ENCODE data around the gene MYOF.

MYOF gene

DNA sequence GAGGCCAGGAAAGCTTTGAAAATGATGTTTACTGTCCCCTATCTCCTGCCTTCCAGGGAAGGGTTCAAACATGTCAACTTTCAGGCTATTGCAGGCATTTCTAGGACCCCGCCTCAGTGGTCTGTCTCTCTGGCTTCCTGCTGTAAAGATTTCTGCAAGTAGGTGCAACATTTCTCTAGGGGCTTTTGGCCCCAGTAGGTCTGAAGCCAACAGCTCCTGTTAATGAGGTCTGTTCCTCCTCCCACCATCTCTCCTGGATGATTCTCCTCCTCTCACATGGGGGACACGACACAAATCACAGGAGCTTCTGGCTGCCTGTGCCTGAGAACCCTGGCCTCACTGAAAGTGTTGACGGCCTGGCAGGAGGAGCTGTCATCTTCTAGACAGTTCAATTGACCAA is 214.1 kb downstream of the MYOF start:
- no peak overlapping the region for H2BK15ac ChIP-seq (ENCODE audit: low read depth, poor library complexity, severe bottlenecking)

DNA sequence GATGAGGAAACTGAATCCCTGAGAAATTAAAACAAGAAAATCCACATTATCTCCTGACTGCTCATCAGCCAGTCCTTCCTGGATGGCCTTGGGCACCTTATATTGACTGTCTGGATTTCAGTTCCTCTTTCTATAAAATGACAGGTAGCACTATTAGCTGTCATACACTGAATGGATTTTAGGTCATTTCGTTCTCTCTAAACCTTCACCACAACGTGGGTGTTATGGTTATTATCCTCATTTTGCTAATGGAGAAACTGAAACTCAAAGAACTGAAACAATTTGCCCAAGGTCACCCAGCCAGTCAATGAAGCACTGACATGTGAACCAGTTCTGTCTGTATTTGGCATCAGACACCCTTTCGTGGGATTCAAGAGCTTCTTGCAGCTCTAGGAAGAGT is 214.6 kb downstream of the MYOF start:
- no peak overlapping the region for H3K4me2 ChIP-seq (ENCODE audit: low read length, poor library complexity, severe bottlenecking)
- H2BK5ac ChIP-seq (ENCODE audit: low read depth, low read length, poor library complexity, severe bottlenecking): no peak overlapping the region
- H2AK5ac ChIP-seq (ENCODE audit: low read length, severe bottlenecking): no peak overlapping the region
- H3K9me3 ChIP-seq (ENCODE audit: control insufficient read depth, low read length): peaks cover 9% of the 10 kb centered on the region
- H3K4me1 ChIP-seq (ENCODE audit: control insufficient read depth, insufficient read depth, low read depth, low read length): no peaks in the 10 kb centered on the region
- no peak overlapping the region for H3K4ac ChIP-seq (ENCODE audit: low read depth in 1 of 2, low read length in 2 of 2)
- H2BK12ac ChIP-seq (ENCODE audit: low read length in 2 of 2): no peak overlapping the region
- no peak overlapping the region for H3K9ac ChIP-seq (ENCODE audit: low read length)
- H3K14ac ChIP-seq (ENCODE audit: low read length in 2 of 2): no peak overlapping the region
- H2AFZ ChIP-seq (ENCODE audit: low read depth, low read length): no peak overlapping the region
- H3K27ac ChIP-seq (ENCODE audit: low read length, poor library complexity, severe bottlenecking): no peak overlapping the region
- H3K23ac ChIP-seq (ENCODE audit: low read length in 2 of 2): no peak overlapping the region
- no peak overlapping the region for H2BK15ac ChIP-seq (ENCODE audit: low read depth, poor library complexity, severe bottlenecking)
- H3K36me3 ChIP-seq (ENCODE audit: control insufficient read depth in 1 of 2, insufficient read depth in 2 of 2, low read depth in 1 of 2, low read length in 2 of 2): no peaks in the 10 kb centered on the region
- WGBS: 57% methylated on average over 3 of the region's 3 CpGs
- H3K27me3 ChIP-seq (ENCODE audit: control insufficient read depth in 1 of 2, insufficient read depth in 1 of 2, low read length in 2 of 2): peaks cover 5 to 15% of the 10 kb centered on the region in 2 experiments
- DNase-seq: no peak
- no peak overlapping the region for H4K91ac ChIP-seq (ENCODE audit: low read length)
- no peak overlapping the region for H2BK120ac ChIP-seq (ENCODE audit: low read depth, low read length)
- H3K18ac ChIP-seq (ENCODE audit: low read depth in 1 of 2, low read length in 2 of 2): no peak overlapping the region
- H4K8ac ChIP-seq (ENCODE audit: low read length): no peak overlapping the region
- H3K4me3 ChIP-seq (ENCODE audit: insufficient read depth in 1 of 2, low read depth in 1 of 2, low read length in 2 of 2): no peak overlapping the region
- H3K79me1 ChIP-seq (replicated peaks; ENCODE audit: low read length, poor library complexity, severe bottlenecking): no peaks in the 10 kb centered on the region

More for the DNA sequence above, 214.1 kb downstream of the MYOF start:
- WGBS: 30% methylated on average over 3 of the region's 3 CpGs
- H2BK5ac ChIP-seq (ENCODE audit: low read depth, low read length, poor library complexity, severe bottlenecking): no peak overlapping the region
- no peak overlapping the region for H3K18ac ChIP-seq (ENCODE audit: low read depth in 1 of 2, low read length in 2 of 2)
- H3K9me3 ChIP-seq (ENCODE audit: control insufficient read depth, low read length): peaks cover 9% of the 10 kb centered on the region
- H3K79me1 ChIP-seq (replicated peaks; ENCODE audit: low read length, poor library complexity, severe bottlenecking): no peaks in the 10 kb centered on the region
- H3K36me3 ChIP-seq (ENCODE audit: control insufficient read depth in 1 of 2, insufficient read depth in 2 of 2, low read depth in 1 of 2, low read length in 2 of 2): no peaks in the 10 kb centered on the region
- no peak overlapping the region for H2AK5ac ChIP-seq (ENCODE audit: low read length, severe bottlenecking)
- no peak overlapping the region for H3K9ac ChIP-seq (ENCODE audit: low read length)
- no peak overlapping the region for H2BK12ac ChIP-seq (ENCODE audit: low read length in 2 of 2)
- H2BK120ac ChIP-seq (ENCODE audit: low read depth, low read length): no peak overlapping the region
- no peak overlapping the region for H3K4me3 ChIP-seq (ENCODE audit: insufficient read depth in 1 of 2, low read depth in 1 of 2, low read length in 2 of 2)
- no peak overlapping the region for H3K14ac ChIP-seq (ENCODE audit: low read length in 2 of 2)
- H4K8ac ChIP-seq (ENCODE audit: low read length): no peak overlapping the region
- no peak overlapping the region for H3K4me2 ChIP-seq (ENCODE audit: low read length, poor library complexity, severe bottlenecking)
- no peaks in the 10 kb centered on the region for H3K4me1 ChIP-seq (ENCODE audit: control insufficient read depth, insufficient read depth, low read depth, low read length)
- H4K91ac ChIP-seq (ENCODE audit: low read length): no peak overlapping the region
- H2AFZ ChIP-seq (ENCODE audit: low read depth, low read length): no peak overlapping the region
- DNase-seq: no peak
- no peak overlapping the region for H3K23ac ChIP-seq (ENCODE audit: low read length in 2 of 2)
- H3K27ac ChIP-seq (ENCODE audit: low read length, poor library complexity, severe bottlenecking): no peak overlapping the region
- no peak overlapping the region for H3K4ac ChIP-seq (ENCODE audit: low read depth in 1 of 2, low read length in 2 of 2)
- peaks cover 5 to 18% of the 10 kb centered on the region in 2 experiments for H3K27me3 ChIP-seq (ENCODE audit: control insufficient read depth in 1 of 2, insufficient read depth in 1 of 2, low read length in 2 of 2)

DNA sequence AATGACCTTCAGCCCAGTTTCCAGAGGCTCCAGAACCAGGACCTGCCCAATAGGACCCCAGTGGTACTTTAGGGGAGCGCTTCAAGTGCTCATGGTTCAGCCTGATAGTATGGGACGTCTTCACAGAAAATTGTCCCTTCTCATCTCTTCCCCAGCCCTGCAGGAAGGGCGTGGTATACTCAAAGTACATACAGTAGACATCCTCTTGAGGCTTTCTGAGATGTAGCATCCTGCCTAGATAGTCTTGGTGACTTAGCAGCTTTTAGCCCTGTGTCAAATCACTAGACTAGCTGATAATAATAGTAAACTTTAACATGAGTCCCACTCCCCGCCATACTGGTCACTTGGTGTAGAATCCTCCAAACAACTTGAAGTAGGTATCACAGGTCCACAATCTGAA is 215.3 kb downstream of the MYOF start:
- no peaks in the 10 kb centered on the region for H3K79me1 ChIP-seq (replicated peaks; ENCODE audit: low read length, poor library complexity, severe bottlenecking)
- no peak overlapping the region for H3K9ac ChIP-seq (ENCODE audit: low read length)
- no peak overlapping the region for H2AFZ ChIP-seq (ENCODE audit: low read depth, low read length)
- H2BK5ac ChIP-seq (ENCODE audit: low read depth, low read length, poor library complexity, severe bottlenecking): no peak overlapping the region
- peaks cover 9% of the 10 kb centered on the region for H3K9me3 ChIP-seq (ENCODE audit: control insufficient read depth, low read length)
- no peak overlapping the region for H4K91ac ChIP-seq (ENCODE audit: low read length)
- H3K36me3 ChIP-seq (ENCODE audit: control insufficient read depth in 1 of 2, insufficient read depth in 2 of 2, low read depth in 1 of 2, low read length in 2 of 2): no peaks in the 10 kb centered on the region
- no peak for DNase-seq
- no peak overlapping the region for H2BK120ac ChIP-seq (ENCODE audit: low read depth, low read length)
- H3K18ac ChIP-seq (ENCODE audit: low read depth in 1 of 2, low read length in 2 of 2): no peak overlapping the region
- H3K4me3 ChIP-seq (ENCODE audit: insufficient read depth in 1 of 2, low read depth in 1 of 2, low read length in 2 of 2): no peak overlapping the region
- H3K4me1 ChIP-seq (ENCODE audit: control insufficient read depth, insufficient read depth, low read depth, low read length): no peaks in the 10 kb centered on the region
- no peak overlapping the region for H3K4ac ChIP-seq (ENCODE audit: low read depth in 1 of 2, low read length in 2 of 2)
- no peak overlapping the region for H3K23ac ChIP-seq (ENCODE audit: low read length in 2 of 2)
- H2BK12ac ChIP-seq (ENCODE audit: low read length in 2 of 2): no peak overlapping the region
- no peak overlapping the region for H3K27ac ChIP-seq (ENCODE audit: low read length, poor library complexity, severe bottlenecking)
- no peak overlapping the region for H3K4me2 ChIP-seq (ENCODE audit: low read length, poor library complexity, severe bottlenecking)
- H3K27me3 ChIP-seq (ENCODE audit: control insufficient read depth in 1 of 2, insufficient read depth in 1 of 2, low read length in 2 of 2): peaks cover 5 to 15% of the 10 kb centered on the region in 2 experiments
- H4K8ac ChIP-seq (ENCODE audit: low read length): no peak overlapping the region
- 82% methylated on average over 4 of the region's 4 CpGs for WGBS
- H3K14ac ChIP-seq (ENCODE audit: low read length in 2 of 2): no peak overlapping the region
- no peak overlapping the region for H2BK15ac ChIP-seq (ENCODE audit: low read depth, poor library complexity, severe bottlenecking)
- no peak overlapping the region for H2AK5ac ChIP-seq (ENCODE audit: low read length, severe bottlenecking)

DNA sequence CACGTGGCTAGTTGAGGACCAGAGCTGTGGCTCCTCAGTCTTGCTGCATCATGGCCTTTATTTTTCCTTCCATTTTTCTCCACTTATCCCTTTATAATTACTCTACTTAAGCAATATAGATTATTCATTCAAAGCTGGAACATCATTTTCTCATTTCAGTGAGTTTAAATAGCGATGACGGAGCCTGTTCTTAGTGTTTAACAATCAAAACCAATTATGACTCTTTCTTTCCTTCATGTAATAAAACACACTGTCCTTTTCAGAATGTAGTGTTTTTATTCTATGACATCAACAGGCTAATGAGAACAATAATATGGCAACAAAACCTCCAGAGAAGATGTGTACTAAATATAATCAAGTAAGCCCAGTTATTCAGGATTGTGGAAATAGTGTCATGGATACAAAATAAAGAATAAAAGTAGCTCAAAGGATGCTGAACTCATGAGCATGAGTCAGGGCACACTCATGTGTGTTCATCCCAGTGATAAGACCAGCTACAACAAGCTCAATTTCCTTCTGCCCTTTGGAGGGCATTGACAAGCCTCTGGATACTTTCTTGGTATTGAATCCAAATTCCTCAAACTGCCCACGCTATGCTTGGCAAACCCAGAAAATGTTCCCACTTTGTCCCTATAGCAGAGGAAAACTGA is 220.0 kb downstream of the MYOF start:
- no peak overlapping the region for H3K4ac ChIP-seq (ENCODE audit: low read depth in 1 of 2, low read length in 2 of 2)
- H3K79me1 ChIP-seq (replicated peaks; ENCODE audit: low read length, poor library complexity, severe bottlenecking): no peaks in the 10 kb centered on the region
- H4K91ac ChIP-seq (ENCODE audit: low read length): no peak overlapping the region
- H3K9me3 ChIP-seq (ENCODE audit: control insufficient read depth, low read length): no peaks in the 10 kb centered on the region
- no peak overlapping the region for H3K14ac ChIP-seq (ENCODE audit: low read length in 2 of 2)
- no peak overlapping the region for H2BK12ac ChIP-seq (ENCODE audit: low read length in 2 of 2)
- no peak overlapping the region for H2AFZ ChIP-seq (ENCODE audit: low read depth, low read length)
- no peak overlapping the region for H3K23ac ChIP-seq (ENCODE audit: low read length in 2 of 2)
- peaks cover 0 to 4% of the 10 kb centered on the region in 2 experiments for H3K27me3 ChIP-seq (ENCODE audit: control insufficient read depth in 1 of 2, insufficient read depth in 1 of 2, low read length in 2 of 2)
- no peaks in the 10 kb centered on the region for H3K4me1 ChIP-seq (ENCODE audit: control insufficient read depth, insufficient read depth, low read depth, low read length)
- peak; percentile 49 for DNase-seq
- H4K8ac ChIP-seq (ENCODE audit: low read length): no peak overlapping the region
- H3K18ac ChIP-seq (ENCODE audit: low read depth in 1 of 2, low read length in 2 of 2): no peak overlapping the region
- no peak overlapping the region for H3K4me2 ChIP-seq (ENCODE audit: low read length, poor library complexity, severe bottlenecking)
- 97% methylated on average over 4 of the region's 4 CpGs for WGBS
- no peak overlapping the region for H3K4me3 ChIP-seq (ENCODE audit: insufficient read depth in 1 of 2, low read depth in 1 of 2, low read length in 2 of 2)
- no peak overlapping the region for H3K27ac ChIP-seq (ENCODE audit: low read length, poor library complexity, severe bottlenecking)
- no peaks in the 10 kb centered on the region for H3K36me3 ChIP-seq (ENCODE audit: control insufficient read depth in 1 of 2, insufficient read depth in 2 of 2, low read depth in 1 of 2, low read length in 2 of 2)
- H2AK5ac ChIP-seq (ENCODE audit: low read length, severe bottlenecking): no peak overlapping the region
- peak overlapping the region; percentile 86 for H3K9ac ChIP-seq (ENCODE audit: low read length)
- no peak overlapping the region for H2BK15ac ChIP-seq (ENCODE audit: low read depth, poor library complexity, severe bottlenecking)
- H2BK120ac ChIP-seq (ENCODE audit: low read depth, low read length): no peak overlapping the region
- no peak overlapping the region for H2BK5ac ChIP-seq (ENCODE audit: low read depth, low read length, poor library complexity, severe bottlenecking)
